Measurements from ENCODE around the gene CRYAA.

CRYAA gene

GRCh38 chr21:43203591-43203990 lies 34.8 kb downstream of the CRYAA start:
- DNase-seq: no peak

GRCh38 chr21:43204638-43205037 lies 35.8 kb downstream of the CRYAA start:
- DNase-seq: no peak

GRCh38 chr21:43206231-43207042 lies 37.6 kb downstream of the CRYAA start:
- DNase-seq: no peak

- no peak for DNase-seq
Measured at GRCh38 chr21:43207043-43207315, 38.2 kb downstream of the CRYAA start.

- no peak for DNase-seq
Measured at GRCh38 chr21:43207868-43208267, 39.1 kb downstream of the CRYAA start.

GRCh38 chr21:43208561-43209332 lies 39.9 kb downstream of the CRYAA start:
- no peak for DNase-seq

GRCh38 chr21:43209575-43210453 lies 41.0 kb downstream of the CRYAA start:
- no peak for DNase-seq

GRCh38 chr21:43210454-43211071 lies 41.8 kb downstream of the CRYAA start:
- DNase-seq: no peak

GRCh38 chr21:43211072-43211759 lies 42.4 kb downstream of the CRYAA start:
- no peak for DNase-seq

GRCh38 chr21:43211760-43212115 lies 42.9 kb downstream of the CRYAA start:
- peak in 1 of 2 experiments; percentile 2 for DNase-seq
